K562 (cell line): ENCODE results near the gene SCG5. TPM values are rescaled to one million over a fixed set of nuclear protein-coding genes. Genes with fewer than 3 reads are reported as not detected.

Experiments used
- ATF1 ChIP-seq, 2 experiments: fragments of 450-650 bp in 1 of 2; IDR thresholded peaks; 2 replicates each; pipeline ENCODE4 v1.6.1; 2016; ENCODE audit warnings: missing compliant biosample characterization in 1 of 2, missing genetic modification characterization in 1 of 2
- BCOR ChIP-seq: fragments of 450-650 bp; IDR thresholded peaks from 2 replicates; pipeline ENCODE4 v1.6.1; 2016
- BMI1 ChIP-seq: fragments of 150-350 bp; IDR thresholded peaks from 2 replicates; pipeline ENCODE4 v1.6.1; 2014; ENCODE audit warnings: low read length
- CBFA2T3 ChIP-seq: fragments of 450-650 bp; IDR thresholded peaks from 2 replicates; pipeline ENCODE4 v1.6.1; 2017
- CBFB ChIP-seq: sonication (generic); formaldehyde crosslinking; IDR thresholded peaks from 2 replicates; pipeline ENCODE4 v1.4.0; 2020; ENCODE audit warnings: mild to moderate bottlenecking, missing genetic modification reagents
- CREB1 ChIP-seq, 2 experiments: sonication (generic) in 1 of 2; formaldehyde crosslinking in 1 of 2; IDR thresholded peaks; 2 replicates each; pipeline versions ENCODE4 v1.6.1 to v1.8.0; 2012 to 2022; ENCODE audit warnings: inconsistent platforms in 1 of 2, mild to moderate bottlenecking in 1 of 2, missing genetic modification reagents in 1 of 2, moderate library complexity in 1 of 2
- DNMT1 ChIP-seq: fragments of 450-650 bp; IDR thresholded peaks from 2 replicates; pipeline ENCODE4 v1.6.1; 2016; ENCODE audit warnings: antibody characterized with exemption, mild to moderate bottlenecking
- EGR1 ChIP-seq: fragments of 450-650 bp; conservative IDR thresholded peaks from 2 replicates; pipeline ENCODE4 v1.6.1; 2017; ENCODE audit warnings: mild to moderate bottlenecking
- ETV1 ChIP-seq: fragments of 450-650 bp; conservative IDR thresholded peaks from 2 replicates; pipeline ENCODE4 v1.6.1; 2016; ENCODE audit warnings: missing genetic modification characterization, control low read depth, low read depth, missing compliant biosample characterization
- HDAC6 ChIP-seq: IDR thresholded peaks from 2 replicates; pipeline ENCODE4 v1.6.1; 2012; ENCODE audit warnings: low read depth, mild to moderate bottlenecking, control low read depth, inconsistent platforms, low read length, moderate library complexity
- KDM2B ChIP-seq: fragments of 250-450 bp; sonication (Bioruptor Pico); IDR thresholded peaks from 2 replicates; pipeline ENCODE4 v1.8.0; 2021; ENCODE audit warnings: mild to moderate bottlenecking, moderate library complexity
- KHSRP ChIP-seq: fragments of 450-650 bp; IDR thresholded peaks from 2 replicates; pipeline ENCODE4 v1.6.1; 2017
- POLR2G ChIP-seq: fragments of 200-400 bp; formaldehyde crosslinking; IDR thresholded peaks from 2 replicates; pipeline ENCODE4 v1.6.1; 2017; ENCODE audit warnings: low read depth, mild to moderate bottlenecking, antibody characterized with exemption, low read length, moderate library complexity
- RBFOX2 ChIP-seq: fragments of 200-400 bp; formaldehyde crosslinking; IDR thresholded peaks from 2 replicates; pipeline ENCODE4 v1.6.1; 2017; ENCODE audit warnings: low read depth, mild to moderate bottlenecking, low read length, moderate library complexity
- RCOR1 ChIP-seq, 2 experiments: IDR thresholded peaks; 2 replicates each; pipeline ENCODE4 v1.6.1; 2012; ENCODE audit warnings: low read depth in 2 of 2, low read length in 2 of 2, borderline replicate concordance in 1 of 2, improper control_type of control experiment in 1 of 2
- TAL1 ChIP-seq: fragments of 450-650 bp; IDR thresholded peaks from 2 replicates; pipeline ENCODE4 v1.6.1; 2016; ENCODE audit warnings: mild to moderate bottlenecking
- ZBED1 ChIP-seq: IDR thresholded peaks from 2 replicates; pipeline ENCODE4 v1.6.1; 2014
- ZC3H4 ChIP-seq: sonication (generic); formaldehyde crosslinking; IDR thresholded peaks from 2 replicates; pipeline ENCODE4 v1.9.0; 2021; ENCODE audit warnings: missing genetic modification reagents, borderline replicate concordance
- ZNF165 ChIP-seq: fragments of 250-450 bp; sonication (Bioruptor Pico); IDR thresholded peaks from 2 replicates; pipeline ENCODE4 v1.4.0; 2020; ENCODE audit warnings: borderline replicate concordance
- ZNF384 ChIP-seq: IDR thresholded peaks from 2 replicates; pipeline ENCODE4 v1.6.1; 2012; ENCODE audit warnings: low read depth, low read length, improper control_type of control experiment
- ZNF444 ChIP-seq: fragments of 250-450 bp; sonication (Bioruptor Pico); IDR thresholded peaks from 2 replicates; pipeline ENCODE4 v1.4.0; 2020; ENCODE audit warnings: mild to moderate bottlenecking, moderate library complexity
- ZNF76 ChIP-seq: fragments of 250-450 bp; sonication (Bioruptor Pico); IDR thresholded peaks from 2 replicates; pipeline ENCODE4 v1.4.0; 2020; ENCODE audit warnings: mild to moderate bottlenecking, moderate library complexity, borderline replicate concordance
- ZNF785 ChIP-seq: fragments of 250-450 bp; sonication (Bioruptor Pico); IDR thresholded peaks from 2 replicates; pipeline ENCODE4 v1.4.0; 2020; ENCODE audit warnings: mild to moderate bottlenecking
- polyA plus RNA-seq, 8 experiments: library from polyadenylated mRNA; depleted of rRNA in 4 of 8; stranded (reverse) in 5 of 8; unstranded in 3 of 8; fragments of >200 nt; fragmentation: Nextera tagmentation in 2 of 8; fragmentation: Illumina TruSeq in 1 of 8; extraction: Ambion mirVana in 2 of 8; extraction: Trizol in 1 of 8; gene quantifications; 2 replicates each; pipeline versions ENCODE4 v1.2.1 to v1.2.3, GENCODE V29; 2011 to 2014; ENCODE audit warnings: inconsistent platforms in 1 of 8, missing spikeins in 1 of 8
- total RNA-seq, 7 experiments: library from RNA; depleted of rRNA in 6 of 7; stranded (reverse); fragments of >200 nt in 6 of 7; fragmentation: Illumina TruSeq in 2 of 7; extraction: Trizol in 2 of 7; gene quantifications; 2 replicates each; pipeline versions ENCODE4 v1.2.1 to v1.2.3, GENCODE V29; 2011 to 2021; ENCODE audit warnings: low replicate concordance in 1 of 7
- TF ChIP-seq, protein P1 (sequence below): sonication (generic); formaldehyde crosslinking; IDR thresholded peaks from 2 replicates; pipeline ENCODE4 v1.8.0; 2022; ENCODE audit warnings: missing genetic modification reagents, mild to moderate bottlenecking, moderate library complexity, borderline replicate concordance
- TF ChIP-seq, protein P2 (sequence below): IDR thresholded peaks from 3 replicates; pipeline ENCODE4 v1.6.1; 2011; ENCODE audit warnings: borderline replicate concordance, mild to moderate bottlenecking, moderate library complexity; ENCODE audit not compliant: insufficient read length; ENCODE audit errors: extremely low read depth
- TF ChIP-seq, protein P3 (sequence below): fragments of 250-450 bp; sonication (Bioruptor Pico); IDR thresholded peaks from 2 replicates; pipeline ENCODE4 v1.8.0; 2021; ENCODE audit warnings: mild to moderate bottlenecking, moderate library complexity

SCG5 gene
- total and polyA plus RNA-seq, 9 of the 15 experiments (the other 6 are each of a cell fraction or from before 2014, with no cell fraction given), result 0.06 to 0.76 (median 0.28) TPM; not detected in 2

DNA sequence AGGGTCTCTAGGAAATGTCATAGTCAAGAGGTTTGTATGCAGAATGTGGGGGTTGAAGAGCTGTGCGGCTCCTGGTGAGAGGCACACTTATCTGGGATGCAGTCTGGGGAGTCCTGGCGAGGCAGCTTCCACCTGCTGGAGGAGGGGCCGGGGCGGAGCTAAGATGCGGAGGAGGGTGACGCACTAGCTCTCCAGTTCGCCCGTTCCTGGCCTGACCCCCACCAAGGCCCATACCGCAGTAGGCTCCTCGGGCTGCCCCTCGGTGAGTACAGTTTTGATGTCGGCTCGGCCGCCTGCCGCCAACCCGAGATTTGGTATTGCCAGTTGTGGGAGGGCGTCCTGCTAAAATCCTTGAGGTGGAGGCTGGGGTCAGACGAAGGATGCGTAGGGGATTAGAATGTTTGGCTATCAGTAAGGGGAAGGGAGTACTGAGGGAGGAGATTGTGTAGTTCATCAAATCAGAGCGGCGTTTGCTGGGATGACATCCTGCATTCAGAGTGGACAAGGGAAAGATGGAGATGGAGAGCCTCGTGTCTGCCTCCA is at the start of gene SCG5 (continued):
- TF ChIP-seq, protein P1, sequence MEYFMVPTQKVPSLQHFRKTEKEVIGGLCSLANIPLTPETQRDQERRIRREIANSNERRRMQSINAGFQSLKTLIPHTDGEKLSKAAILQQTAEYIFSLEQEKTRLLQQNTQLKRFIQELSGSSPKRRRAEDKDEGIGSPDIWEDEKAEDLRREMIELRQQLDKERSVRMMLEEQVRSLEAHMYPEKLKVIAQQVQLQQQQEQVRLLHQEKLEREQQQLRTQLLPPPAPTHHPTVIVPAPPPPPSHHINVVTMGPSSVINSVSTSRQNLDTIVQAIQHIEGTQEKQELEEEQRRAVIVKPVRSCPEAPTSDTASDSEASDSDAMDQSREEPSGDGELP (CRISPR knock-in tag), result peak; percentile 37; the same call in 1 of the 2 replicates
- TF ChIP-seq RCOR1 (IDR thresholded peaks at IDR 0.05; ENCODE audit: borderline replicate concordance in 1 of 2, low read depth in 2 of 2, low read length in 2 of 2), result peak in 1 of 2 experiments; percentile 34; a peak in 2 of 4 replicates
- peak; percentile 68; the same call in 1 of the 2 replicates for TF ChIP-seq EGR1
- TF ChIP-seq DNMT1, result 0 out of 2 replicates have a peak, but pooled peaks have one; percentile 83
- peak; percentile 59 for TF ChIP-seq CBFA2T3
- no peak for TF ChIP-seq ZNF165 (CRISPR knock-in tag)
- TF ChIP-seq KDM2B (CRISPR knock-in tag), result no peak
- no peak for TF ChIP-seq ATF1 (CRISPR knock-in tag; IDR thresholded peaks at IDR 0.05)
- TF ChIP-seq ATF1 (tag; IDR thresholded peaks at IDR 0.05), result peak; percentile 46; the same call in 1 of the 2 replicates
- TF ChIP-seq, protein P2, sequence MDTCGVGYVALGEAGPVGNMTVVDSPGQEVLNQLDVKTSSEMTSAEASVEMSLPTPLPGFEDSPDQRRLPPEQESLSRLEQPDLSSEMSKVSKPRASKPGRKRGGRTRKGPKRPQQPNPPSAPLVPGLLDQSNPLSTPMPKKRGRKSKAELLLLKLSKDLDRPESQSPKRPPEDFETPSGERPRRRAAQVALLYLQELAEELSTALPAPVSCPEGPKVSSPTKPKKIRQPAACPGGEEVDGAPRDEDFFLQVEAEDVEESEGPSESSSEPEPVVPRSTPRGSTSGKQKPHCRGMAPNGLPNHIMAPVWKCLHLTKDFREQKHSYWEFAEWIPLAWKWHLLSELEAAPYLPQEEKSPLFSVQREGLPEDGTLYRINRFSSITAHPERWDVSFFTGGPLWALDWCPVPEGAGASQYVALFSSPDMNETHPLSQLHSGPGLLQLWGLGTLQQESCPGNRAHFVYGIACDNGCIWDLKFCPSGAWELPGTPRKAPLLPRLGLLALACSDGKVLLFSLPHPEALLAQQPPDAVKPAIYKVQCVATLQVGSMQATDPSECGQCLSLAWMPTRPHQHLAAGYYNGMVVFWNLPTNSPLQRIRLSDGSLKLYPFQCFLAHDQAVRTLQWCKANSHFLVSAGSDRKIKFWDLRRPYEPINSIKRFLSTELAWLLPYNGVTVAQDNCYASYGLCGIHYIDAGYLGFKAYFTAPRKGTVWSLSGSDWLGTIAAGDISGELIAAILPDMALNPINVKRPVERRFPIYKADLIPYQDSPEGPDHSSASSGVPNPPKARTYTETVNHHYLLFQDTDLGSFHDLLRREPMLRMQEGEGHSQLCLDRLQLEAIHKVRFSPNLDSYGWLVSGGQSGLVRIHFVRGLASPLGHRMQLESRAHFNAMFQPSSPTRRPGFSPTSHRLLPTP, result no peak
- no peak for TF ChIP-seq ZC3H4 (CRISPR knock-in tag)
- TF ChIP-seq ZNF785, result no peak
- peak; percentile 48; the same call in 1 of the 2 replicates for TF ChIP-seq KHSRP
- TF ChIP-seq CBFB (CRISPR knock-in tag), result no peak
- no peak for TF ChIP-seq BMI1
- TF ChIP-seq ZNF444 (CRISPR knock-in tag), result no peak
- TF ChIP-seq, protein P3, sequence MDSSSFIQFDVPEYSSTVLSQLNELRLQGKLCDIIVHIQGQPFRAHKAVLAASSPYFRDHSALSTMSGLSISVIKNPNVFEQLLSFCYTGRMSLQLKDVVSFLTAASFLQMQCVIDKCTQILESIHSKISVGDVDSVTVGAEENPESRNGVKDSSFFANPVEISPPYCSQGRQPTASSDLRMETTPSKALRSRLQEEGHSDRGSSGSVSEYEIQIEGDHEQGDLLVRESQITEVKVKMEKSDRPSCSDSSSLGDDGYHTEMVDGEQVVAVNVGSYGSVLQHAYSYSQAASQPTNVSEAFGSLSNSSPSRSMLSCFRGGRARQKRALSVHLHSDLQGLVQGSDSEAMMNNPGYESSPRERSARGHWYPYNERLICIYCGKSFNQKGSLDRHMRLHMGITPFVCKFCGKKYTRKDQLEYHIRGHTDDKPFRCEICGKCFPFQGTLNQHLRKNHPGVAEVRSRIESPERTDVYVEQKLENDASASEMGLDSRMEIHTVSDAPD (CRISPR knock-in tag), result no peak
- TF ChIP-seq HDAC6, result no peak
- no peak for TF ChIP-seq ETV1
- no peak for TF ChIP-seq ZBED1
- TF ChIP-seq ZNF384, result no peak
- peak; percentile 7; the same call in 1 of the 2 replicates for TF ChIP-seq TAL1
- no peak for TF ChIP-seq ZNF76
- no peak for TF ChIP-seq BCOR
- TF ChIP-seq POLR2G, result peak; percentile 83
- peak; percentile 27; the same call in 1 of the 2 replicates for TF ChIP-seq CREB1 (IDR thresholded peaks at IDR 0.05)
- TF ChIP-seq CREB1 (CRISPR knock-in tag; IDR thresholded peaks at IDR 0.05), result no peak
- no peak for TF ChIP-seq RBFOX2
